GM19372 (cell line): ENCODE measurements around the gene MIEF2.

Experiments
- ATAC-seq: cut with Tn5 transposase; IDR thresholded peaks from one replicate; pipeline ENCODE4 v1.9.1; 2021; ENCODE audit warnings: mild to moderate bottlenecking, low read depth, moderate library complexity; ENCODE audit not compliant: unreplicated experiment

MIEF2 gene

GRCh38 chr17:18254888-18255649 is 5.4 kb upstream of the MIEF2 start:
- ATAC-seq, result no peak

- no peak for ATAC-seq
These were observed 4.1 kb upstream of the MIEF2 start for GRCh38 chr17:18256351-18256750.

GRCh38 chr17:18256776-18257175 is 3.7 kb upstream of the MIEF2 start:
- no peak for ATAC-seq

GRCh38 chr17:18257268-18257981 is 3.0 kb upstream of the MIEF2 start:
- ATAC-seq, result no peak

- no peak for ATAC-seq
These were observed 2.5 kb upstream of the MIEF2 start for GRCh38 chr17:18257982-18258355.

GRCh38 chr17:18258356-18259038 is 2.0 kb upstream of the MIEF2 start, which contains the start of gene FLII:
FLII (minus strand) TSS chr17:18258738; CDS start chr17:18258690, 48 bp downstream.
- ATAC-seq, result no peak

- ATAC-seq, result no peak
These were observed 686 bp upstream of the MIEF2 start for GRCh38 chr17:18259621-18260331.

GRCh38 chr17:18261146-18261515 is 669 bp downstream of the MIEF2 start:
- ATAC-seq, result no peak

GRCh38 chr17:18261659-18262058 is 1.2 kb downstream of the MIEF2 start:
- no peak for ATAC-seq

- ATAC-seq, result no peak
These were observed 1.6 kb downstream of the MIEF2 start for GRCh38 chr17:18262111-18262510.

- ATAC-seq, result no peak
These were observed 2.2 kb downstream of the MIEF2 start for GRCh38 chr17:18262641-18263040.

- no peak for ATAC-seq
These were observed 3.6 kb downstream of the MIEF2 start for GRCh38 chr17:18263885-18264682.

GRCh38 chr17:18267366-18267765 is 6.9 kb downstream of the MIEF2 start:
- ATAC-seq, result no peak

GRCh38 chr17:18267927-18268711 is 7.7 kb downstream of the MIEF2 start:
- ATAC-seq, result no peak

GRCh38 chr17:18270046-18270931 is 9.8 kb downstream of the MIEF2 start:
- ATAC-seq, result no peak

- ATAC-seq, result no peak
These were observed 16.6 kb downstream of the MIEF2 start for GRCh38 chr17:18277076-18277475.

GRCh38 chr17:18278867-18279266 is 18.4 kb downstream of the MIEF2 start:
- ATAC-seq, result no peak

GRCh38 chr17:18280249-18280648 is 19.8 kb downstream of the MIEF2 start:
- no peak for ATAC-seq
